Stimulated activated CD8-positive, alpha-beta memory T cell treated with anti-CD3 and anti-CD28 coated beads, Interleukin-7, amount 100 ng/mL, for 48 hours (primary cell): ENCODE data around the gene NOXA1.
"Not testable (repeated sequence)": the region's sequence is repeated elsewhere in the genome, so short reads cannot be mapped to it uniquely, and the experiment has no call there.

Experiments used
- DNase-seq, 2 donors: peaks; one replicate each; pipeline ENCODE4 v3.0.0-alpha.2; 2020; ENCODE audit warnings: low read depth in 1 of 2; ENCODE audit errors: extremely low read depth in 1 of 2

Gene NOXA1

DNA sequence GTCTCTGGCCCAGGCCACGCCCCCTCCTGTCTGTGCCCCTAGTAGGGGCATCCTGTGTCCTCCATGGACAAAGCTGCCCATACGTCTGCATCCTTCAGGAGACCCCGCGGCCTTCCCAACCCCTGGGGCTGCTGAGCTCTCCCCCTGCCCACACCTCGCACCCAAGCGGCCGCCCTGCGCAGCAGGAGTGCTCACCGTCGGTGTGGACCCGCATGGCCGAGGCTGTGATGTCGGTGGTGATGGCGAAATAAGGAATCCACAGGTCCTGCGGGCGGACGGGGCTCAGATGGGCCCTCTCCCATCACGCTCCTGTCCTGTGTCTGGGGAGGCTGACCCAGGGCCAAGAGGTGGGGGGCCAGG, 40.7 kb downstream of the NOXA1 start:
- DNase-seq = no peak

DNA sequence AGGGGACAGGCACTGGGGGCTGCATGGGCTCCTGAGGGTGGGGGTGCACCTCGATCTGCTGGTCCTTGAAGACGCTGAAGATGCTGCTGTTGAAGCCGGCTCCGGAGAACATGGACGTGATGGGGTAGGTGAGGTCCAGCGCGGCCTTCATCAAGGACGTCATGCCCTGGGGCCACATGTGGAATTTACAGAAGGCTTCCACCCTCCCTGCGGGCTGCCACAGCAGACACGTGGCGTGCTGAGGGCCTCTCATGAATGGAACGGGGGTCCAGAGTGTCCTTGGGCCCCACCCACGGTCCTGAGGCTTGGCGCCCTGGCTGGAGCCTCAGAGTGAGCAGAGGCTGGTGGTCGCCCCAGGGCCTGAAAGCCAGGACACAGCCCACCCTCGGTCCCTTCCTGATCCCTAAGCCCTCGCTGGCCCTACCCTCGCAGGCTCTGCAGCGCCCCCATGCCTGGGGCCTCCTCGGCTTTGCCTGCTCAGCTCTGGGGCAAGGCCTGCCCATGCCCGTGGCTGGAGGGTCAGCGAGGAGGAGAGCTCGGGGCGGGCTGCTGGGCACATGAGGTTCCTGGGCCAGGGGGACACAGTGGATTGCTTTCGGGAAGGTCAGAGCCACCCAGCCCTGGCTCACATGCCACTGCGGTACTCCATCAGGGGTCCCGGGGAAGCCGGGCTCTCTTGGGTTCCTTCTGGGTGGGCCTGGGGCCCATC, 41.3 kb downstream of the NOXA1 start:
- no peak for DNase-seq

DNA sequence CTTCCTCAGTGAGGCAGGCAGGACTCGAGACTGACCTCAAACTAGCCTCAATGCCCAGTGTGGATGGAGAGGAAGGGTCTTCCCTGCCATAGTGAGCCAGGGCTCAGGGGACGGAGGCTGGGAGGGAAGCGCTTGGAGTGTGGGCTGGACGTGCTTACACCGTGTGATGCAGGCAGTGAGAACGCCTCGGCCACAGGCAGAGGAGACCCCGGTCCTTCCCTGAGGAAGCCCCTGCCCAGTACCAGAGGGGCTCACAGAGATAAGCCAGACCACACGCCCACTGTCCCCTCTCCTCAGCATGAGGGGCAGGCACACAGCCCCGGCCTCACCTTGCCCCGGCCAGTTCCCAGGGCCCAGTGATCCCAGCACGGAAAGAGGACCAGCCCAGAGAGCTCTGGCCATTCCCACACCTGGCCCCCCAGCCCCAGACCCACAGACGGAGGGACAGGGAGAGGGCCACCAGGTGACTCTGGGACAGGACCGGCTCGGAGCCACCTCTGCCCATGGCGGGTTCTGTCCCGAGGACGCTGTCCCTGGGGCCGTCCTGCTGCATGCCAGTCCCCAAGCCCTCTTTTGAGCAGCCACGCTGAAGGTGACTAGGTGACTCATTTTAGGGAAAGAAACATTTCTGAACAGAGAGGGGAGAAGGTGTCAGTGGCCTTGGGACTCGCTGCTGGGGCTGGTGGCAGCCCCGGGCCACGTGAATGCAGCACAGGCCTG, 42.0 kb downstream of the NOXA1 start:
- no peak for DNase-seq

DNA sequence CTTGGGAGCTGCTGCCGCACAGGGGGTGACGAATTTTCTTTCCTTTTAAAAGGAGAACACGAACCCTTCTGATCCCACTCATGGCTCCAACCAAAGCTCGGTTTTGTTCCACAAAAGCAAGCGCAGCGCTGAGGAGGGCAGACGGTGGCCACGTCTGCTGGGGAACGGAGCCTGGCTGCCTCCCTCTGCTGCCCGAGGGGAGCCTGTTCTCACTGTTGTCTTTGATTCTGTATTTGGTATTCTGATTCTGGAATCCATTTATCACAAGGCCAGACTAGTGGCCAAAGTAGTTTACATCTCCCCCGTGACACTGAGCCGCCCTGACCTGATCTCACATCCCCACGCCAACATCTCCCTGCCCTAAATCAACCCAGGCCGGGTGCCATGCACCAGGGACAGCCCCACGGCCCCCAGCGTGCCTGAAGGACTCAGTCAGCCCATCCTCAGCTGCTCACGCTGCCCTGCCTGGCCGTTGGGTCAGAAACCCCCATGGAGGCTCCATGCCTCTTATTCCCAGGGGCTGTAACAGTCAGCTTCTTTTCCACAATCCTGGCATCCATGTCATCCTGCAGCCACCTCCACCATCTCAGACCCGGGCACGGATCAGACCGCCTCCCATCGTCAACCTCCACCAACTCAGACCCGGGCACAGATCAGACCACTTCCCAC, 42.7 kb downstream of the NOXA1 start:
- no peak for DNase-seq

DNA sequence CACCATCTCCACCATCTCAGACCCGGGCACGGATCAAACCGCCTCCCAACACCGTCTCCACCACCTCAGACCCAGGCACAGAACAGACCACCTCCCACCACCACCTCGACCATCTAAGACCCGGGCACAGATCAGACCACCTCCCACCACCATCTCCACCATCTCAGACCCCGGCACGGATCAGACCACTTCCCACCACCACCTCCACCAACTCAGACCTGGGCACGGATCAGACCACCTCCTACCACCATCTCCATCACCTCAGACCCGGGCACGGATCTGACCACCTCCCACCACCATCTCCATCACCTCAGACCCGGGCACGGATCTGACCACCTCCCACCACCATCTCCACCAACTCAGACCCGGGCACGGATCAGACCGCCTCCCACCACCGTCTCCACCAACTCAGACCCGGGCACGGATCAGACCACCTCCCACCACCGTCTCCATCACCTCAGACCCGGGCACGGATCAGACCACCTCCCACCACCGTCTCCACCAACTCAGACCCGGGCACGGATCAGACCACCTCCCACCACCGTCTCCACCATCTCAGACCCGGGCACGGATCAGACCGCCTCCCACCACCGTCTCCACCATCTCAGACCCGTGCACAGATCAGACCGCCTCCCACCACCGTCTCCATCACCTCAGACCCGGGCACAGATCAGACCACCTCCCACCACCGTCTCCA, 43.3 kb downstream of the NOXA1 start:
- not testable (repeated sequence) for DNase-seq

DNA sequence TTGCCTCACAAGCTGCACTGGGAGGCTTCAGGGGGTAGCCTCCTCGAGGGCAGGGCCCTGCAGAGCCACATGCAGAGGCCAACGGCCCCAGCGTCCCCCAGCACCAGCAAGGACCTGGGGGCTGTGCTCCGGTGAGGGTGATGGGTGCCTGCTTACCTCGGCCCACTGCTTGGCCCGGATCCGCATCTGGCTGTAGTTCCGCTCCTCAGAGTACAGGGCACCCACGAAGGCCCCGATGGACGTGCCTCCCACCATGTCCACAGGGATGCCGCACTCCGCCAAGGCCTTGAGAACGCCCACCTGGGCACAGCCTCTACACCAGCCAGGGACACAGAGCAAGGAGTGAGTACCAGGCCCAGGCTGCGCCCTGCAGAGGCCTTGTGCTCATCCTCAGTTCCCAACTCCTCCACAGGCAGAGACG, 44.0 kb downstream of the NOXA1 start:
- DNase-seq = no peak

DNA sequence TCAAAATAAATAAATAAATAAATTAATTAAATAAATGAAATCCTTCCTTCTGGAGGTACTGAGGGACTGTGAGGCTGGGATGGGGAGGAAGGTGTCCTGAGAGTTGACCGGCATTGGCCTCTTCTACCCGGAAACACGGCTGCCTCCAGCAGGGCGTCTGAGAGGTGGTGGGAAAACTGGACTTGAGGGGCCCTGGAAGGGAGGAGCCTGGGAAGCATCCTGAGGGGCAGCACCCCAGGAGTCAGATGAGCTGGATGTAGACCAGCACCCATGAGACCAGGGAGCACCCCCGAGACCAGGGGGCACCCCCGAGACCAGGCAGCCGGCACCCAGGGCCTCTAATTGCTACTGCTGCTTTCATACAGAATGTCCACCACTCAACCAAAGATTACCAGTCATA, 44.7 kb downstream of the NOXA1 start:
- no peak for DNase-seq

DNA sequence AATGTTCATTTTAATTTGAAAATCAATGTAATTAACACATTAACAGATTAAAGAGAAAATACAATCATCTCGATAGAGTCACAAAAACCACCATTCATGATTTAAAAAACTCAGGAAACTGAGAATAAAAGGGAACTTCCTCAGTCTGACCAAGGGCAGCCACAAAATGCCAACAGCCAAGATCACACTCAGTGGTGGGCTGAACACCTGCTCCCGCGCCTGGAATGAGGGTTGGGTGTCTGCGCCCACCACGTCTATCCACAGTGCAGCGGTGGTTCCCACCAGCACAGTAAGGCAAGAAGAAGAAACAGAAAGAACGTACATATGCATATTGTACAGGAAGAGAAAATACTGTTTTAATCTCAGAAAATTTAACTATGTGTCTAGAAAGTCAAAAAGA, 47.6 kb downstream of the NOXA1 start:
- DNase-seq = no peak

DNA sequence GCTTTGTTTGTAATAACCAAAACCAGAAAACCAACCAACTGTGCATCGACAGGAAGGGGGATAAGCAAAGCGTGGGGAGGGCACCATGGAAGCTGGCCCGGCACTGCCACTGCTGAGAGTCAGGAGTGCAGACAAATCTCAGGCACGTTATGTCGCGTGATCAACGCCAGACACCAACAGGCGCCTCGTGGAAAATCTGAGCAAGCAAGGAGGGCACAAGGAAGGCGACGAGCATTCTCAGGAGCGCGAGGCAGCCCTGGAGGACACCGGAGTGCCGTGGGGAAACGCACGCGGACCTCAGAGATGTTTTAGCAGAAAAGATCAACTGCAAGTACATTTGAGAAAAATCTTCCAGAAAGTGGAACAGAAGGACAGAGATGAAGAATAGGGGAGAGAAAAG, 51.1 kb downstream of the NOXA1 start:
- no peak for DNase-seq

DNA sequence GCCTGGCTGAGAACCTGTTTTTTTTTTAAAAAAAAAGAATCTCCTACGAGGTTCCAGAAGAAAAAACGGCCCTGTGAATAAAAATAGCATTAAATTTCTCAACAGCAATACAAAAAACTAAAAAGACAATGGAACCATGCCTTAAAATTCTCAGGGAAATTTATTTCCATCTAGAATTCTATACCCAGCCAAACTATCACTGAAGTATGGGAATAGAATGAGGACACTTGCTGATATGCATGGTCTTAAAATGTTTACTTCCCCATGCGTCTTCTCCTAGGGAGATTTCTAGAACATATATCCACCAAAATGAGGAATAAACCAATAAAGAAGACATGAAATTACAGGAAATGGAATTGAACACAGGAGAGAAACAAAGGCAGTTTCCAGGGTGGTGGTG, 52.5 kb downstream of the NOXA1 start:
- DNase-seq = no peak

DNA sequence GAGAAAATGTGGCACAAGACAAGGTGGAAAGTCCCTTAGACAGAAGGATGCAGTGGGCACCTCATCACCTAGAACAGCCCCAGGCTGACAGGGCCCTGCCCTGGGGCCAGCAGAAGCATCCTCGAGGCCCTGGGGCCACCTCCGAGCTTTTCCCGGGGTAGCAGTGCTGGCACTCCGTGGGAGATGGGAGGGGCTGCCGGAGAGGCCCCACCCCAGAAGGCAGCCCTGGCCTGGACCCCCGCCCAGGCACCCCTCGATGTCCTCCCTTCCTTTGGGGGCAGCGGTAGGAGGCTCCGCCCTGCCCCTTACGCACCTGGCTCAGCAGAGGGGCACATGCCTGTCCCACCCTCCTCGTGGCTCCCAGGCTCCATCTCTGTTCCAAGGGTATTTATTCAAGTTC, 53.7 kb downstream of the NOXA1 start:
- no peak for DNase-seq

DNA sequence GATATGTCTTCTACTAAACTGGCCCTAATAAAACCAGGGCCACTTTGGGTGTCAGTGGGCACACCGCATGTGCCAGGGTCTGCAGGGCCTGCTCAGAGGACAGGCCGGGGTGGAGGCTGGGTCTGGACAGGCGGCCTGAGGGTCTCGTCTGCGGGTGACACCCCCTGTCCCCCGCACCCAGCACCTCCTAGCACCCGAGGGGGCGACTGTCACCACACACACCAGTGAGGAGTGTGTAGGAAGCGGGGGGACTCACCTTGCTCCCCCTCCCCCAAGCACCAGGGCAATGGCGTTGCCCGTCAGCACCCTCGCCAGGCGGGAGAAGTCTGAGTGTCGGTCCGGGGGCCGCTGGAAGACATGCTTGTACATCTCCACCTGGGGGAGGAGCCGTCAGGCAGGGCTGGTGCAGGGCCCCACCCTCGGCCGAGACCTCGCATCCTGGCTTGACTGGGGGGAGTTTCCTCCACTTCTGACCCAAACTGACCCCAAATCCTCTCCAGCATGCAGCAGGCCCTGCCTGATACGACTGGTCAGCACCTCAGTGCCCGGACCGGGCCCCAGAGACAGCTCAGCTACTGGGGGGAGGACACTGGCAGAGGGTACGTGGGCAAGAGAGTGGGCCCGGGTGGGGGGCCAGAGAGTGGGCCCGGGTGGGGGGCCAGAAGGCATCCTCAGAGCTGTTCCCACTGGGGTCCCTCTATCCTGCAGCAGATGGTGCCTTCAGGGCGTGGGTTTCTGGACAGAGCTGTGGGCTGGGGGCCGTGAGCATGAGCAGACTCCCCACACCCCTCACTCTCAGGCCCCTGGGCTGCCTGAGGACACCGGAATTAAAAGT, 54.8 kb downstream of the NOXA1 start:
- DNase-seq = no peak

DNA sequence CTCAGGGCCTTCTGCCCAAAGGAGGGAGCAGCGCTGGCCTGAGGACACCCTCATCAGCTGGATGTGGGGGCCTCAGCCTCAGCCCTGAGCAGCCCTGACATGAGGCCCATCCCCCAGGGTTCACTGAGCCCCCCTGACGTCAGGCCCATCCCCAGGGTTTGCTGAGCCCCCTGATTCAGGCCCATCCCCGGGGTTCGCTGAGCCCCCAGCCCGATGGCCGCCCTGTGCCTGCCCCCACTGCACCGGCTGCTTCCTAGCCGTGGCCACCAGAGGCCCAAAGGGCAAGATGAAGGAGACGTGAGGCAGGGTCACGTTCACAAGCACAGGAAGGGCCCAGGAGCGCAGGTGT, 55.4 kb downstream of the NOXA1 start:
- no peak for DNase-seq

DNA sequence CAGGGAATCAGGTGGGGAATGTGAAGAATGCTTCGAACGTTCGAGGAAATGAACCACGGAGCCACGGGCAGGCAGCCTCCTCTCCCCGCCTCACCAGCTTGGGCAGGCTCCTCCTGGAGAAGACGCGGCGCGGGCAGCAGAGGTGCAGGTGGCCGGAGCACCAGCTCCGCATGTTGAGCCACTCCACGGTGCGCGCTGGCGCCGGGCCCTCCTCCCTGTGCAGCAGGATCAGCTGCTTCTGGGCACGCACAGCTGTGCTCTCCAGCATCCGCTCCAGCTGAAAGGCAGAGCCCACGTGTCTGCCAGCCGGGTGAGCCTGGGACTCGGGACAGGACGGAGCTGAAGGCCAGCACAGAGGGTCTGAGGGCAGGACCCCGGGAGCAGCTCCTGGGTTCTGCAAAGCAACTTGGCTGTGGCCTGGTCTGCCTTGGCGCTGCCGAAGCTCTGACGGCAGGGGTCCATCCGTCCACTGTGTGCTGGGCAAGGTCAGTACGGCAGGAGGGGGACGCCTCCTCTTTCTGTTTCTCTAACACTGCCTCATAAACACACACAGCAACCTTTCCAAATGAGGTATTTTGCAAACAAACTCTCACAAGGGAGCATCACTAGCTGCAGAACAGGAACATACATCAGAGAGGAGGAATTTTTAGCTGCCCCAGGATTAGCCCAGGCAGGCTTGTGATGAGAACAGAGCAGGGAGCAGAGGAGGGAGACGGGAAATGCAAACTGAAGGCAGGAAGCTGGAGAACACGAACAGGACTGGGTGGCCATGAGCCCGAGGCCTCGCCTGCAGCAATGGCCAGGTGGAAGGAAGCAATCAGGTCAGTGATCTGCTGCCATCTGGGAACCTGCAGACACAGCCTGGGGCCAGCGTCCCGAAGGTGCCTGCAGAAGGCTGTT, 56.0 kb downstream of the NOXA1 start:
- no peak for DNase-seq

DNA sequence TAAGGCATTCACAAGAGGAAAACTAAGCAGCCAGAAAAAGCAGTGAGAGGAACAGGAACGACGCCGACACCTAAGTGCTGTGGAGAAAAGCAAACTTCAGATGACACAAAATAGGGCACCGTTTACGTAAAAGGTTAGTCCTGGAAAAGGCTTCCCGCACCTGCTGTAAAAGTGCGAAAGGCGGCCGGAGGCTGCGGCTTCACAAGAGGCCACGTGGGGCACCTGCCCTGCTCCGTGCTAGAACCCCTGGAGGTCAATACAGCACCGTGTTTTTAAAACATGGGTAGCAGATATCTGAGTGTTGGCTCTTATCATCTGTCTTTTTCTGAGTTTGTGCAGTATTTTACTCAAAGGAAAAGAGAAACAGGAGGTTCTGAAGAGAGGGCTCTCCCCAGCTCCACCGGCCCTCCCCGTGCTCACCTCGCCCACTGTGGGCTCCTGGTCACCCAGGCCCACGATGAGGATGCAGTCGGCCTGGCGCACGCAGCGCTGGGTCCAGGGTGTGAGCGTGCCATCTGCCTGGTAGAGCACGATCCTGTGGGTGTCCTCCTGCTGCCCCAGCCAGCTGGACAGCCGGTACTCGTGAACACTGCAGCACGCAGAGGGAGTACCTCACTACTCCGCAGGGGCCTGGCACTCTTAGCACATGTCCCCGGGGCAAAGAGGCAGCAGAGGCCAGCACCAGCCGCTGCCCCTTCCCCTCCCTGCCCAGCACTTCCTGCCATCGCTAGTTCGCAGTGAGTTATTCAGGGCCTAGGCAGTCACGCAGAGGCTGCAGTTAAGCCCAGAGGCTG, 56.9 kb downstream of the NOXA1 start:
- no peak for DNase-seq

DNA sequence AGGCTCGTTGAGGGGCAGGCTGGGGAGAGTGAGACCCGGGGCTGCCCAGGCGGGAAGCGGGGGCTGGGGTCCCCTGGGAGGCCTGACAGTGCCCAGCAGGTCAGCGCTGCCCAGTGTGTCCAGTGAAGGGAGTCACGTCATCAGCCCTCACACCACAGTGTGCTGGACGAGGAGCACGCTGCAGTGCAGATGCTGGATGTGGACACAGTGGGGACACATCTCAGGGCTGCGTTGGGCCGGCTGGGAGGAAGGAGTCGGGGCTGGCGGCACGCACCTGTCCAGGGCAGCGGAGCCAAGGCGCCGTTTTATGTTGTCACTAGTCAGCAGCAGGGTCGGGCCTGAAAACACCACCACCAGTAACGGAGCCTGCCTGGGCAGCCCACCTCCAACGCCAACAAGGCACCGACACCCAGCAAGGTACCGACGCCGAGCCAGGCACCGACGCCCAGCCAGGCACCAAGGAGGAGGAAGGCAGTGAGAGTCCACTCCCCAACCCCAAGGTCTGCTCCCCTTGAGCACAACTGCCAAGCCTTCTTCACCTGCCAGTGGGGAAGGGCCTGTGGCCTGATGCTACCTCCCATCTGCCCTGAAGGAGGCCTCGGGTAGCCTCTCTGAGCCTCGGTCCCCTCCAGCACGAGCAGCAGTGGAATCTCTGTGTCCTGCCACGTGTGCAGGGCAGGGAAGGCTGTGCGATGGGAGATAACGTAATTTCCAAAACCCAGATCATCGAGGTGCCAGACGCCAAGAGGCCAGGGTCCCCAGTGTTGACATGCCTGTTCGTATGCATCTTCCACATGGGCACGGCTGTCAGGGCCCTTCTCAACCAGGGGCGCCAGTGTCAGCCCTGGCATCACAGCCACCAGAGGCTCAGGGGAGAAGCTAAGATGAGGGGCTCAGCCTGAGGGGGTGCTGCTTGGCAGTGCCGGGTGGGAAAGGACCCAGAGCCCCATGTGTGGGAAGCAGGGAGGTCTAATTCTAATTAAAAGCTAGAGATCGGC, 57.8 kb downstream of the NOXA1 start:
- DNase-seq = no peak

DNA sequence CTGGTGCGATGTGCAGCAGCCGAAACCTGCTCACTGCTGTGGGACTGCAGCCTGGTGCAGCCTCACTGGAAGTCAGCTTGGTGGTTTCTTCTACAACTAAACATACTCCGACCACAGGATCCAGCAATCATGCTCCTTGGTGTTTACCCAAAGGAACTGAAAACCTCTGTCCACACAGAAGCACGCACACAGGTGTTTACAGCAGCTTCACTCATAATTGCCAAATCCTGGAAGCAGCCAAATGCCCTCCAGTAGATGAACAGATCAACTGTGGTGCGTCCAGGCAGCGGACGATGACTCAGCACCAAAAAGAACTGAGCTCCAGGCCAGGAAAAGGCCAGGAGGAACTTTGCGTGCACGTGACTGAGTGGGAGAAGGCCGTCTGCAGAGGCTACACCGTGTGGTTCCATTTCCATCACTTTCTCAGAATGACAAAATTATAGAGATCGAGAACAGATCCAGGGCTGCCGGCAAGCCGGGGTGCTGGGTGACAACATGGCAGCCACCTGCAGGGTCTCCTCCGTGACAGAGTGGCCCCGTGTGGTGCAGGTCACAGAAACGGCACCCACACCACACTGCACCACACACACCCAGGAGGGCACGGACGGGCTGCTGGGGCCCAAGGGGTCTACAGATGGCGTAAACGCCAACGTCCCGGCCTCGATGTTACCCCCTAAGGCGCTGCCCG, 59.0 kb downstream of the NOXA1 start:
- DNase-seq = no peak
